ENCODE data around the gene DUSP10. TPM values are rescaled to one million over a fixed set of nuclear protein-coding genes. Genes with fewer than 3 reads are reported as not detected.

Gene DUSP10
- total RNA-seq, 1 donor from 2014 or later, result 4.7 TPM

DNA sequence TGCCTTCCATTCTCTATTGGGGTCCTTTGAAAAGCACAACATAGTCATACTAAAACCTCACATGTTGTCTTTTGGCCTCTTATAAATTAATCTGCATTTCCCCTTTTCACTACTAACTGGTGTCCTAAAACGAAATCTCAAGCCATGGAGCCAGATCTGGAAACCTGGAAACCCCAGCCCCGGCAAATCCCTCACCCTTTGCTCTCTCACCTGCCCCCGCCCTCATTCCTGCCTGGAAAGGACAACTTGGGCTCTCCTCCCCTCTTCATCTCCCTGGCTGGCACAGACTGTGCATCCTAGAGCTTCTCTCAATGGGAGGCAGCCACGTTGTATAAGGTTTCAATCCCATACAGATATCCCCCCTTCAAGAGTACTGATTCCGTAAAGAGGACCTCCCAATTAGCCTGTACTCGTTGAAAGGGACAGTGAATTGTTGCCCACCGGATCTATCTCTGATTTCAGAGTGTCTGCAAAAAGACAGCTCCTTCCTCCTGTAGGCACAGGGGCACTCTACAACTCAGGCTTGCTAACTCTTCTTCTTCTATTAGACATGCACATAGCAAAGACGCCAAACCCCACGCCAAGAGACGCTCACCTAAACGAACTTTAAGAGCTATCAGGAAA lies 1.4 kb downstream of the DUSP10 start:
- intact Hi-C loops (cut with DNase I), result loop anchor here (10.0 kb wide), 1 partner anchor 856 kb away; no protein-coding TSS in a partner anchor

DNA sequence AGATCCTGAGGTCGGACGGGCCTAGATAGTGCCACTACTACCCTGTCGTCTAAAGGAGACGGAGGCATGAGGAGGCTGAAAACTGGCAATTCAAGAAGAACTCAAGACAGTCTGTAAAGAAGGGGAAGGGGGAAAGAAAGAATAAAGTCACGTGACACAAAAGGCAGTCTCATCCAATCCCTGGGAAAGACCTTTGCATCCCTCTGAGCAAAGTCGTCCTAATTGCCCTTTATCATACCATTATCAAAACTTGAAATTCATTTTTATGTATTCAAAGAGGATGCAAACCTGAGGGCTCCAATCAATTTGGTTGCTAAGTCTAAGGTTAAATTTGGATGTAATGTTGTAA lies 2.2 kb downstream of the DUSP10 start:
- H3K4me3 ChIP-seq, result no peak overlapping the region
- H3K27ac ChIP-seq, result no peak overlapping the region
- H3K9me3 ChIP-seq, result no peaks in the 10 kb centered on the region
- no peak for DNase-seq (ENCODE audit: extremely low spot score in 2 of 2)
- H3K4me1 ChIP-seq, result peaks cover 23% of the 10 kb centered on the region
- no peaks in the 10 kb centered on the region for H3K27me3 ChIP-seq
- intact Hi-C loops (cut with DNase I), result loop anchor here (10.0 kb wide), 1 partner anchor 855 kb away; no protein-coding TSS in a partner anchor
- TF ChIP-seq, protein P1, sequence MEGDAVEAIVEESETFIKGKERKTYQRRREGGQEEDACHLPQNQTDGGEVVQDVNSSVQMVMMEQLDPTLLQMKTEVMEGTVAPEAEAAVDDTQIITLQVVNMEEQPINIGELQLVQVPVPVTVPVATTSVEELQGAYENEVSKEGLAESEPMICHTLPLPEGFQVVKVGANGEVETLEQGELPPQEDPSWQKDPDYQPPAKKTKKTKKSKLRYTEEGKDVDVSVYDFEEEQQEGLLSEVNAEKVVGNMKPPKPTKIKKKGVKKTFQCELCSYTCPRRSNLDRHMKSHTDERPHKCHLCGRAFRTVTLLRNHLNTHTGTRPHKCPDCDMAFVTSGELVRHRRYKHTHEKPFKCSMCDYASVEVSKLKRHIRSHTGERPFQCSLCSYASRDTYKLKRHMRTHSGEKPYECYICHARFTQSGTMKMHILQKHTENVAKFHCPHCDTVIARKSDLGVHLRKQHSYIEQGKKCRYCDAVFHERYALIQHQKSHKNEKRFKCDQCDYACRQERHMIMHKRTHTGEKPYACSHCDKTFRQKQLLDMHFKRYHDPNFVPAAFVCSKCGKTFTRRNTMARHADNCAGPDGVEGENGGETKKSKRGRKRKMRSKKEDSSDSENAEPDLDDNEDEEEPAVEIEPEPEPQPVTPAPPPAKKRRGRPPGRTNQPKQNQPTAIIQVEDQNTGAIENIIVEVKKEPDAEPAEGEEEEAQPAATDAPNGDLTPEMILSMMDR (IDR thresholded peaks at IDR 0.05), result no peak
- TF ChIP-seq POLR2AphosphoS5 (IDR thresholded peaks at IDR 0.05; ENCODE audit: insufficient read depth in 1 of 2, low read depth in 1 of 2) (no peak), POLR2A (IDR thresholded peaks at IDR 0.05) (no peak)
- H3K36me3 ChIP-seq, result no peaks in the 10 kb centered on the region

More for the DNA sequence above, 1.4 kb downstream of the DUSP10 start:
- Histone ChIP-seq H3K27ac (peak overlapping the region; percentile 98), H3K4me3 (peak overlapping the region; percentile 75 to 90), H3K27me3 (no peaks in the 10 kb centered on the region), H3K36me3 (no peaks in the 10 kb centered on the region), H3K4me1 (peaks cover 23% of the 10 kb centered on the region), H3K9me3 (no peaks in the 10 kb centered on the region)
- DNase-seq (ENCODE audit: extremely low spot score in 2 of 2), result no peak
- no peak for TF ChIP-seq POLR2AphosphoS5 (IDR thresholded peaks at IDR 0.05; ENCODE audit: insufficient read depth in 1 of 2, low read depth in 1 of 2)
- TF ChIP-seq, protein P1 (IDR thresholded peaks at IDR 0.05), result no peak
- no peak for TF ChIP-seq POLR2A (IDR thresholded peaks at IDR 0.05)

DNA sequence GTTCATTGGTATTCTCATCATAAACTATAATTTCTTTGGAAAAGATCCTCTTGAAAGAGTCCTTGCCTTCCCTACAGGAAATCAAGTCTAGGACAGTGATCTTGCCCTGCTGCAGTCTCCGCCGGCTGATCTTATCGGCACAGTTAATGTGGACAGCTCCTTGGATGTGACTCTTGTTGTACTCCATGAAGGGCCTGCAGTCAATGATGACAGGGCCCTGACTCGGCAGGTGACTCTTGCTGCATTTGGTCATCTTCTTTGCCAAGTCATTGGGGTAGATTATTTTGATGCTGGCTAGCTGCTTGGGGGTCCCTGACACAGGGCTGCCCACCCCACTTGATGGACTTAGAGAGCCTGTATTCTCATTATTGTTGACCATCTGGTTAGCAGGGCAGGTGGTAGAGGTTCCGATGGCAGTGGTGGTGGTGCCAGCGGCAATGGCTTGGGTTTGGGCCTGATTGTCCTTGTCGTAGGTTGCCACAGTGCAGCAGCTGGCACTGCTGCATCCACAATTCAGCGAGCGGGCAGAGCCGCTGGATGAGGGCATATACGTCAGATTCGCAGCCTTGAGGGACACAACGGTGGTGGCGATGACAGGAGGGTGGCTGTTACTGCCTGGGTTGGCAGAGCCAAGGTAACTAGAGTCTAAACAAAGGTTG lies 2.7 kb downstream of the DUSP10 start:
- no peak overlapping the region for H3K4me3 ChIP-seq
- no peak overlapping the region for H3K27ac ChIP-seq
- peaks cover 23% of the 10 kb centered on the region for H3K4me1 ChIP-seq
- DNase-seq (ENCODE audit: extremely low spot score in 2 of 2), result no peak
- TF ChIP-seq, protein P1 (IDR thresholded peaks at IDR 0.05), result no peak
- no peak for TF ChIP-seq POLR2AphosphoS5 (IDR thresholded peaks at IDR 0.05; ENCODE audit: insufficient read depth in 1 of 2, low read depth in 1 of 2)
- no peak for TF ChIP-seq POLR2A (IDR thresholded peaks at IDR 0.05)
- H3K9me3 ChIP-seq, result no peaks in the 10 kb centered on the region
- intact Hi-C loops (cut with DNase I), result no loop called here
- H3K36me3 ChIP-seq, result no peaks in the 10 kb centered on the region
- H3K27me3 ChIP-seq, result no peaks in the 10 kb centered on the region

DNA sequence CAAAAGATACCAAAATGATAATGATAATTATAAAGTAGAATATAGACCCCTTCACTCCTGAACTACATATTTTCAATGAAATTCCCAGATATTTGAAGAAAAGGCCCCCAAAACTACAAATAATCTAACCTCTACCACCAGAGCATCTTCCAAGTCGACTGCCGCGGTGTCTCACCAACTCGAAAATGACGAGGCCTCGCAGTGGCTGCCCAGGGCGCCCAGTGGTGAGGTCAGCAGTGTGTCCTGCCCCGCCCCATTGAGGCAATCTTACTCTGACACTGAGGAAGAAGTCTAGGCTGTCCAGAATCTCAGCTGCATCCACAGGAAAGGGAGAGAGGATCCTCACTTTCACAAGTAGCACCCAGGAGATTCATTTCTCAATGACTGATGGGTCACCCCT lies 5.2 kb downstream of the DUSP10 start:
- no peaks in the 10 kb centered on the region for H3K27me3 ChIP-seq
- peaks cover 15% of the 10 kb centered on the region for H3K4me1 ChIP-seq
- no peak for TF ChIP-seq POLR2A (IDR thresholded peaks at IDR 0.05)
- TF ChIP-seq, protein P1 (IDR thresholded peaks at IDR 0.05), result no peak
- TF ChIP-seq POLR2AphosphoS5 (IDR thresholded peaks at IDR 0.05; ENCODE audit: insufficient read depth in 1 of 2, low read depth in 1 of 2), result no peak
- intact Hi-C loops (cut with DNase I), result no loop called here
- no peaks in the 10 kb centered on the region for H3K9me3 ChIP-seq
- H3K27ac ChIP-seq, result no peak overlapping the region
- H3K4me3 ChIP-seq, result no peak overlapping the region
- no peak for DNase-seq (ENCODE audit: extremely low spot score in 2 of 2)
- no peaks in the 10 kb centered on the region for H3K36me3 ChIP-seq

DNA sequence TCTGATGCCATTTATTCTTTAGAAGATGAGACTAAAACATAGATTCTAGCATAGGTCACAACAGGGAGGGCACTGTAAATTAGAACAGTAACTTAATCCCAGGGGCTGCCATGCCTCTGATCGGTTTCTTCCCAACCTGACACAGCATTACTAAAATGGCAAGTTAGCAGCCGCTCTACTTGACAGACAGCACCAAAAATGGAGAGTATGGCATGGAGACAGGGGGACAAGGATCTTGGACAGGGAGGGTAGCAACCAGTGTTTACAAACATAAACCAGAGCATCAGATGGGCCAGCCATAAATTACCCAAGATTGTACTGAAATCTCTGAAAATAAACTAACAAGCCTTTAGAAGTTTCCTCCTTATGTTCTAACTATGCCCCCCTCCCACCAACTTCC lies 5.9 kb downstream of the DUSP10 start:
- no peak for DNase-seq (ENCODE audit: extremely low spot score in 2 of 2)
- intact Hi-C loops (cut with DNase I), result no loop called here
- H3K27me3 ChIP-seq, result no peaks in the 10 kb centered on the region
- H3K9me3 ChIP-seq, result no peaks in the 10 kb centered on the region
- no peak overlapping the region for H3K27ac ChIP-seq
- TF ChIP-seq POLR2A (IDR thresholded peaks at IDR 0.05) (no peak), POLR2AphosphoS5 (IDR thresholded peaks at IDR 0.05; ENCODE audit: insufficient read depth in 1 of 2, low read depth in 1 of 2) (no peak)
- TF ChIP-seq, protein P1 (IDR thresholded peaks at IDR 0.05), result no peak
- H3K4me1 ChIP-seq, result peaks cover 10% of the 10 kb centered on the region
- no peaks in the 10 kb centered on the region for H3K36me3 ChIP-seq
- no peak overlapping the region for H3K4me3 ChIP-seq

All from vagina (tissue), 2 donors.